GM21381 (cell line): ENCODE data around the gene BICC1.

Experiments used
- ATAC-seq: cut with Tn5 transposase; IDR thresholded peaks from one replicate; pipeline ENCODE4 v1.9.1; 2021; ENCODE audit warnings: mild to moderate bottlenecking, moderate library complexity; ENCODE audit not compliant: unreplicated experiment

Gene BICC1

DNA sequence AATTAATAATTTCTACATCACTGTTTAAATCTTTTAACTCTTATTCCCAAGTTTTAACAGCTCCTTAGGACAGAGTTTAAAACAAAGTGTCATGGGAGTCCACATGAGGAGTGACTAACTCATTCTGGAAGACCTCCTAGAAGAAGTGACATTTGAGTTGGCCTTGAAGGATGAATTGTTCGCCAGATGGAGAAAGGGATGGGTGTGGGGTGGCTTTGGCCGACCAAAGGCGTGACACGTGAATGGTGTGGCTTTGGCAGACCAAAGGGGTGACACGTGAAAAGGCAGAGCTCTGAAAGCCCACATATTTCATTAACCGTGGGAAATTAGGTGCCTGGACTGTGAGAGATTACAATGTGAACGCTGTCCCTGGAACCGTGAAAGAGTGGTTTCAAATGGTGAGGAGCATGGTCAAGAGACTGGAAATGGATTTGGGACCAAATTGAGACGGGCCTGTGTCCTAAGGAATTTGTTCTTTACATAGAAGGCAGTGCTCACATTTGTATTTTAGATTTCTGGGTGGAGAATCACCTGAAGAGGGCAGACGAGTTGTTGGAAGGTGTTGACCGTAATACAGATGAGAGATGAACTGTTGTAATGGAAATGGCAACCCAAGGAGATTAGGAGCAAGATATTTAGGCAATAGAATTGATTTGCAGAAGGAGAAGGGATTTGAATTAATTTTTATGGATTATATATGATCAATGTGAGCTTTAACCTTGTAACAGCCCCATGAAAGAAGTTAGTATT is 228.1 kb downstream of the BICC1 start:
- ATAC-seq: no peak

DNA sequence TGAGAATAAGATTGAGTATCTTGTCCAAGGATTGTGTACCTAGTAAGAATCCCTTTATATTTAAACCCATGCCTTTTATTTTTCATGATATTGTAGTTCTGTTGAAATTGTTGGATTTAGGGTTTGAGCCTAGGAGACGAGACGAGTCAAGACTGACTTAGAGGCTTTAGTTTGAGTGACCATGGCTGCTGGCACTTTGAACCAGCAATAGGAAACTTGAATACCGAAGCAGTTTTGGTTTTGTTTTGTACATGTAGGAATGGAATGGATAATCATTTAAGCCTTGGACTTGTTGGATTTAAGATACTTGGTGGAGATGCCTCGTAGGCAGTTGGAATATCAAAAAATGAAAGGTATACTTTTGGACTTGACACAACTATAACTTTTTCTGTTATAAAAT is 229.0 kb downstream of the BICC1 start:
- ATAC-seq: no peak

DNA sequence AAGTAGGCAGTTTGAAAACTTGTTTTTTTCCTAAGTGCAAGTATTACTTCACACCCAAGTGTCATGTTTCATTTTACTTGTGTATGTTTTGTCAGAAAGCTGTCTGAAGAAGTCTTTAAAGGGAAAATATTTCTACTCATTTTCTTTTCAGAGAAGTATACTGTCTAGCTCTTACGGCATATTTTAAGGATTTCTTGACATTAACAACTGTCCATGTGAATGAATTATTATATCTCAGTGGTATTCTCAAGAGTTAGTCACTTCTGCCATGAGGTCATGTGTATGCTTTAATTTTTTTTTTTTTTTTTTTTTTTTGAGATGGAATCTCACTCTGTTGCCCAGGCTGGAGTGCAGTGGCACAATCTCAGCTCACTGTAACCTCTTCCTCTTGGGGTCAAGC is 229.5 kb downstream of the BICC1 start:
- ATAC-seq: no peak

DNA sequence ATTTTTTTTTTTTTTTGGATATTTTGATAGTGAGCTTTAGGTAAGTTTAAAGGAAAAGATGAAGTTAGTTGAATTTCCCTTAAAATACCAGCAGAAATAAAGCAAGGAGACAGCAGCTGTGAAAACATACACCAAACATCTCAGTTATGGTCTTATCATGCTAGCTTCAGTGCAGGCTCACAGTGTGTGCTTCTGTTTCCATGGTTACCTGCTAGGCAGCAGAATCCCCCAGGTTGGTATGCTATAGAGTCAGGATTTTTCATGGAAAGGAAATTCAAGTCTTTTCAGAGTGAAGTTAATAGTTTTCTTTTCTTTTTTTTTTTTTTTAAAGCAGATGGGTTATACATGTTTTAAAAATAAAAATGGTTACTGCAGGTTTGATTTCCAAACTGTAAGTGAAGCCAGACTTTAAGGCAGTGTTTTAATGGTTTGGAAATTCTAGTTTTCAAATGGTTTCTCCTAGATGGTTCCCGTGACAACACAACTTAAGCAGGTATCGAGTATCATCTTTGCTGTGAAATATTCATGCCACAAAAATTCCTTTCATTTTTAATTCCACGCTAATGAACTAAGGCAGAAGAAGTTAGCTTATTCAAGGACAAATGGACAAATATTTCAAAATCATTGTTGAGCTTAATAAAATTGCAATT is 230.9 kb downstream of the BICC1 start:
- ATAC-seq: no peak

DNA sequence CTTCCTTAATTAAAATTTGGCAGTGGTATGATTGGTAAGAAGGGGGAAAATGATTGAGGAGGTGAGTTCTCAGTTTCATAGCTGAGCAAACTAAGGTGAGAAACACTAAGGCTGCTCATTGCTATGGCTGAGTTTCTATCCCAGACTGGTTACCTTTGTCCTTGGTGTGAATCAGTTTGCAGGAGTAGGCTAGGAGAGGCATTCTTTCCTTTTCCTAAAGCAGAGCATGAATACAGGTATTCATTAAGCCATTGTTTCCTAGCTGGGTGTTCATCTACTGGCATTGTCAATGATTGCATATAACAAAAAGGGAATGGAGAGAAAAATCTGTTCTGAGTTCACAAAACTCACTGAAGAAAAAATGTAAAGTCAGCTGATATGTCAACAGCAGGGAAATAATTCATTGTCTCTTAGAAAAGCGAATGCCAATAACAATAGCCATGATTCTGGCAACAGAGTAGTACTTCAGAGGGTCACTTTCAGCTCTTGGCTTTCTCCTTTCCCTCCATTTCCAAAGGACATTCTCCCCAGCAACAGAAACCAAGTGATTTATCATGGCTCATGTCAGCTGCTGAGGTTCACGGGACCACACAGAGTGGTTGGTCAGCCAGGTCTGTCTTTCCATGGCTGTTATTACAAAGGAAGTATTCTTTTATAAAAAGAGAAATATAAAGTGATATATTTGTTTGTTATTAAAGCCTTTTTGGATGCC is 234.0 kb downstream of the BICC1 start:
- no peak for ATAC-seq

DNA sequence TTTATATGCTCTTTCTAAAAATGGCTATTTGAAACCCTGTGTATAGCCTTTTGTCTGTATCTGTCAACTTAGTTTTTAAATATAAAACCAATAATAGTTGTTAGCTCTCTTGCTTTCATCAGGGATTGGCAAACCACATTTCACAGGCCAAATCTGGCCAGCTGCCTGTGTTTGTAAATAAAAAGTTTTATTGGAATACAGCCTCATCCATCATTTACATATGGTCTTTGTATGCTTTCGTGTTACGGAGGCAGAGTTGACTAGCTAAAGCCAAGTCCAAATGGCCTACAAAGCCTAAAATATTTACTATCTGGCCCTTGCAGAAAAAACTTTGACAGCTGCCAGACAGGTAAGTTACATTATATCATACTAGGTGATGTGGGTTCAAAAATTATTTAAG is 235.0 kb downstream of the BICC1 start:
- no peak for ATAC-seq

DNA sequence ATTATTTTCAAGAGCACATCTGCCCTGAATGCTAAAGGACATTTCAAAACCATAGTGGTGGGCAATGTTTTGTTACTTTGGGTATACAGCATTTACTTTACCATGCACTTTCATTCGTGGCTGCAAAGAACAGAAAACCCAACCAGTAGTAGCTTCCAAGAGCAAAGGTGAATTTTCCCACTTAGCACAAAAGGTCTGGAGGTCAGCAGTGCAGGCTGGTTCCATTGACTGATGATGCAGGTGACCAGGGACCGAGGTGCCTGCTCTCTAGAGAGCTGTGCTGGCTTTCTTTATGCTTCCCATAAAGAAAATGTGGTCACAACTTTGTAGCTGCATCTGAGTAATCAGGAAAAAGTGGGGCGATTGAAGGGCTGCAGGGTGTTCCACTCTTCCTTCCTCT is 240.0 kb downstream of the BICC1 start:
- ATAC-seq: no peak

DNA sequence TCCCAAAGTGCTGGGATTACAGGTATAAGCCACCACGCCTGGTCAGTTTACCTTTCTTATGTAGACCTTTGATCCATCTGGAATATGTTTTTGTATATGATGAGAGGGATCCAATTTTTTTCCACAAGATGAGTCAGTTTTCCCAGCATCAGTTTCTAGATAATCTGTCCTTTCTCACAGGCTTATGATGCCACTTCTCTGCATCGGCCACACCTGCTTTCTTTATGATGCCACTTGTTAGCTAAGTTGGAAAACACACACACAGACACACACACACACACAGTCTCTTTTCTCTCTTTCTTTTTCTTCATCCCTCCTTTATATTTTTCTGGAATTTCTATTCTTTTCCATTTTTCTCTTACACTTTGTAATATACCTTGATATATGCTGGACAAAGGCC is 240.8 kb downstream of the BICC1 start:
- no peak for ATAC-seq

DNA sequence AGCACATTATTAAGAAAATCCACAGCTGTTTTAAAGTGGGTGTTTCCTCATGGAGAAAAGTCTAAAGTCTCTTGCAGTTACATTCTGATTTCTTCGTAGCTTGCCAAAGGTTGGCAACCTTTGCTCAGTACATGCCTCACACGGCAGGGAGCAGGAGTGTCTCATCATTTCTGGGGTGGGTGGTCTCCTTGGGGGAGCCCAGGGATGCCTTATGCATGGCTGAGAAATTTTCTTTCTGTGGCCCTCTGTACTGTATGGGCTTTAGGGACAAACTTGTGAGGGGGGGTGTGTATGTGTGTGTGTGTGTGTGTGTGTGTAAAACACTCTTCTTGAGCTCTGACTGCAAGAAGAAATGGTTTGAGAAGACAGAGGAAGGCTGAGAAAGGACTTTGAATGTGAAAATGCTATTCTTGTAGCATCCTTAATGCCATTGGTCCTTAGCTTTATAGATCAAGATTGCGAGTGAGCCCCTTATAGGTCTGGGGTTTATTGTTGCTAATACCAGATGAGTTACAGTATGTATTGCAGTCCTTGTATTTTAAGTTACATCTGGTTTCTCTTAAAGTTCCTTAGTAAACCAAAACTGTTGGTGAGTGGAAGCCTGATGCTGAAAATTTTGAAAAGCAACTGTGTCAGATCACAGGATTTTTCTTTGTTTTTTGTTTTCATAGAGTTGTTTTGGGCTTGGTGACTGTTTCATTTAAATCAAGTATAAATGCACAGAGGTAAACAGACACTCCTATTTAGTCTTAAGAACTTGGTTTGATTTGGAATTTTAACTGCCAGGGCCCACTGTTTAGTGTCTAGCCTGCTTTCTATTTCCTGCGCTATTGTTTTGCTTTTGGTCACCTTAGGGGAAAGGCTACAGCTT is 242.0 kb downstream of the BICC1 start:
- no peak for ATAC-seq

DNA sequence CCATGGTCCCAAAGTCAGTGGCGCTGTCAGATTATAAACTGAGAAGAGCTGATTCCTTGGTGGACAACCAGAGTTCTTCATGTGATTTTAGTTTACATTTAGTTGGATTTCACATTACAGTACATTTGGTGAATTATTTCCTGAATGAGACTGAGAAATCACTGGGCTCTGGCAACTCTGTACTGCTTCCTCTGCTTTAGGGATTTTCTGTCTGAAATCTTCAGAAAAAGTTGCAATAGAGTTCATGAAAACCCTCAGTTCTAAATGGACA is 242.6 kb downstream of the BICC1 start:
- no peak for ATAC-seq

DNA sequence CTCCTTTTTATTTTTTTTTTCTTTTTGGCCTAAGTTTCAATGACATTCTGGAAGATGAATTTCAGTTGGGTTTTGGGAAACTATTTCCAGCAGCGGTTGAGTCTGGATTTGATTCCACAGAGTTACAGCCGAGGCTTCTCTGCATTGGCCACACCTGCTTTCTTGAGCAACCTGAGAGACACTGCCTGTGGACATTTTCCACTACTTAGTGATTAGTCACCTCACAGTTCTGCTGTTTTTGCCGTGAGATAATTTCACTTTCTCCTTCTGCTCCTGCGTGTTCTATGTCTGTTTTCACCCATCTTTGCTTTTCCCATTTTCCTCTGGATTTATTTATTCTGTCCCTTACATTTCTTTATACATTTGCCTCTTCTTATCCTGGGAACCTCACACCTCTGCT is 243.0 kb downstream of the BICC1 start:
- ATAC-seq: no peak

DNA sequence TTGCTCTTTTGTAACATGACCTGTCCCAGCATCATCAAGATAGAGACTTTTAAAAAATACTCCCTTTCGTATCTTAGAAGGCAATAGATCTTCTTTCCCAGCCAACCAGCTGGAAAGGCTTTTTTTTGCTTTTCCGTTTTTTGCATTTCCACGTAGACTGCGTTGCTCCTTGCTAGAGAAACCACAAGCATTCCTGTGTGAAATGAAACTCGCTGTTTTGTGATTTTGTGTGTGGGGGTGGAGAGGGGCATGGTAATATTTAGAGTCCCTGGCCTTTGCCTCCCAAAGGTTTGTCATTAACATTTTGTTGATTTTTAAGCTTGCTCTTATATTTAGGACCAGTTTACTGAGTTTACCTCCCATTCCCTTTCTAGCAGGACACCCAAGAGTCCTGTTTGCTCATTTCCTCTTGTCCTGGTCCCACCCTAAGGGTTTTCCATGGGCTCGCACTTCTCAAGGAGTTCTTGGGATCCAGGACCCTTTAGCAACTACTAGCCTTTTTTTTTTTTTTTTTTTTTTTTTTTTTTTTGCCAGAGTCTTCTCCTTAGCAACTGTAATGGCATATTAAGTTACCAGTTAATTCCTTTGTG is 243.6 kb downstream of the BICC1 start:
- no peak for ATAC-seq

DNA sequence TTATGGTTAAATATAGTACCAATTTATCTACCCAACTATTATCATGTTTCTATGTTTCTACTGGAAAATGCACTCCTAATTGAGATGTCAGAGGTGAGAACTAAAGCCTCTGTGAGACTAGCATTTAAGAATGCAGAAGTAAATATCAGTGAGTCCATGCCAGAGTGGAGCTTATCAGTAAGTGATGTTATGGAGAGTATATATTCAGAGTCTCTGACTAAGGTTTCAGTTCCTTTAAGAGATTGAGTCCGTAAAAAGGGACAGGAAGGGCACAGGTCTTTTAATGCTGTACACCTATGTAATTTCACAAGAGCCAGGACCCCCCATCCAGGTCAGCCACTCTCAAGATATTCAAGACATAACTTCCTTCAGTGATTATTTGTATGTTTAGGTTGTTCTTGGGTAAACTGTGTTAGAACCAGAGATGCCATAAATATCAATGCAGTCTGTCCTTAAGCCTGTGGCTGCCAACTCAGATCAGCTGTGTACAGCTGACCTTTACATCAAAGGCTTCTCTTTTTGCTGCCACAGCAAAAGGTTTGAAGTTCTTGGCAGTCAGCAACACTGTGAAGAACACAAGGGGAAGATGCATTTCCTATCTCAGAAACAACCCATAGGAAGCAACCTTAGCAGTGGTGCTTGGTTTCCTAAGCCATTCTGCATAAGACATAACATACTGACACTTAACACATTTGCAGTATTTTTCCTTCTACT is 244.8 kb downstream of the BICC1 start:
- ATAC-seq: no peak

DNA sequence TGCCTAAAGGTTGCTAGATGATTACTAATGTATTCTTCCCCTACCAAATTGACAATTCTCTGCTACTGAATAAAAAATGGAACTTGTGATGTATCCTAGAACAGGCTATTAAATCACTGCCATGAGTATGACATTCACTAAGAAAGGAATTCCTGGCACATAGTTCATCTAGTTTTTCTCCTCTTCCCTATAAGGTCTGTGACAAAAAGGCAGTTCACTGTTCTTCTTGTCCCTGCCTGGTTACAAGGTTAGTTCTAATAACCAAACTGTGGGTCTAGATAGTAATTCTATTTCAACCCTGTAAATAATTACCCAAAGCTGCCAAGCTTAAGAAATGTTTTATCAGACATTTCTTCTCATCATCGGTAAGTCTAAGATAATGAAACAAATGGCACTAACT is 245.6 kb downstream of the BICC1 start:
- no peak for ATAC-seq

DNA sequence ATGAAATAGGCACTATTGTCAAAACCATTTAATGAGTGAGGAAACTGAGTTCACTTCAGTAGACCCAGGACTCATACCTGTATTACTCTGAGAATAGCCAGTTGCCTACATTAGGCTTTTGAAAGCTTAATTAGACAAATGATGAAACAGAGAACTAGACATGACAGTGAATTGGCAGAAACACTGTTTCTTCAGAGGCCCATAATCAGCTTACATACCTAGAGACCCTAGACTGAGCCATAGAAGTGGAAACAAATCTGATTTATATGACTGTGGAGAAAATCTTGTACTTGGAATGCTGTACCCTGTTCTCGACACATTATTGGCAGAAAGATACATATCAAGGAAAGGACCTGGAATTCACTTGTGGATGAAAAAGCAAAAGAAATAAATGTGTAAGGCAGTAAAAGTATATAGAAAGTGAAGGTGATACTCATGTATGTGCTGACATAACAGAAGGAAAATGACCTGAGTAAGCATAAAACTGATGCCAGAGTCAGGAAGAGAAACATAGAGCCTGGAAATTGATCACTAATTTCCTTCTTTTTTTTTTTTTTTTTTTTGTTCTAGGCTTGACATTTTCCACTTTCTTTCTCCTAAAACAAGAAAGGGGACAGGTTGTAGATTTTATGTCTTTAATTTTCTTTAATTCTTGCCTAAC is 251.5 kb downstream of the BICC1 start:
- no peak for ATAC-seq

DNA sequence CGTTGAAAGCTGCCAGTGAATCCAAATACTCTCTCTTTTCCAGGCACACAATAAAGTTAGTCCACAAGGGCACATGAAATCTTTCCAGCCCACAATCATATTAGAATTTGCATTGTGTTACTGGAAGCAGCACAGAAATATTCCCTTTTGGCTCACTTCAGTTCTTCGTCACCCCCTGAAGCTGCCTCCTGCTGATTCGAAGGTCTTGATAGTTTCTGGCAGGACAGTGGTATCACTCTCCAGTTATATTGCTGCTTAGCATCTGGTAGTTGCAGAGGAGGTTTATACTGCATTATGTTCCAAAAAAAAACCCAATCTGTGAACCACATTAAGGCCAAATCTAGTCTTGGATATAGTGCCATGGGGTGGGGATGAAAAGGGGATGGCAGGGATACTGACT is 253.2 kb downstream of the BICC1 start:
- no peak for ATAC-seq

DNA sequence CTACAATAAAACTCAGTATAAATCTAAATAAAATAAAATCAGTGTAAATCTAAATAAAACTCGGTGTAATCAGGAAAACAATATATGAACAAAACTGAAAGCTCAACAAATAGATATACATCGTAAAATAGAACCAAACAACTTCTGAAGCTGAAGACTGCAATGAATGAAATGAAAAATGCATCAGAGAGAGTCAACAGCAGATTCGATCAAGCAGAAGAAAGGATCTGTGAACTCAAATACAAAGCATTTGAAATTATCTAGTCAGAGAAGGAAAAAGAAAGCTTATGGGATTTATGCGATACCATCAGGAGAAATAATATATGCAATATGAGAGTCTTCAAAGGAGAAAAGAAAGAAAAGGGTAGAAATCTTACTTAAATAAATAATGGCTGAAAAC is 255.0 kb downstream of the BICC1 start:
- no peak for ATAC-seq

DNA sequence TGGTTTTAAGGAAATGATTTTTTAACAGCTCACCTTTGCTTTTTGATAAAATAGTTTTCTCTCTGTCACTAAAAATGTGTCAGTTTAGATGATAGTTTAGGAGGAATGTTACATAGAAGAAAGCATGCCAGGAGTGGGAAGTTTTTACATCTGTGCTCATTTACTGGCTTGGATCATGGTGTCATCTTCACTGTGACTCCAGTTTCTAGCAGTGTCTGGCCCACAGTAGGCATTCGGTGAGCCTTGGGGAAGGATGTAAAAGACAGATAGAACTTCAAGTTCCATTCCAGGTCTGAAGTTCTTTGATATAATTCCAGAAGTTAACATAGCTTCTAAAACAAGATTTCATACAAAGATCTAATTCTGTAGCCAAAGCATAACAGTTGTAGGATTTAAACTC is 259.2 kb downstream of the BICC1 start:
- ATAC-seq: no peak

DNA sequence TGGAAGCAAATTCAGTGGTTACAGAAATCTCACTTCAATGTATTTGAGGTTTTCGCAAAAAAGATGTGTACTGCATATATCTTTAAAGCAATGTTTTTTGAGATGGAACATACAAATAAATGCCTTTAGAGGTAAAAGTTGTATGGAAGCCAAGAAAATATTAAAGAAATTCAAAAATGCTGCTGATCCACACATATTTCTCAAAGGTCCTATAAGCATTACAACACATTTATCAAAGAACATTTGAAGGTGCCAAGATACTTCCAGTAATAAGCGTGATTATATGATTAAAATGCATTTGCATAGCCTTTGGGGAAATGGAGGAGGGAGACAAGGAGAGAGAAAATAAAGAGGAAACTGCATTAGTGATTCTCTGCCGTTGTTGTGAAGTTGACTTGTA is 260.1 kb downstream of the BICC1 start:
- ATAC-seq: no peak

DNA sequence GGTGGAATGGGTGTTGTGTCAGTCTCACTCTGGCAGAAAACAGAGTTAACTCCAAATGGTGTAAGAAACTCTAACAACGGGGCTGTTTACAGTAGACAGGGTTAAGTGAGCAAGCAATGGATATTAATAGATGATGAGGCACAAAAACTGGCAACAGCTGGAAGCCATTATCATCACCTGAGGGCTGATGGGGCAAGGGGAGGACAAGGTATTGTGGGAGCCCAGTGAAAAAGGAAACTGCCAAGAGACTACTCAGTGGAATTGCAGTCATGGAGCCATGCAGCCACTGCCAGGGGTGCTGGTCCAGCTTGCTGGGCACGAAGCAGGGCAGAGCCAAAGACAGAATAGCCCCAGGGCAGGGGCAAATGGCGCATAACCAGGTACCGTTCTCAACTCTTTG is 260.7 kb downstream of the BICC1 start:
- ATAC-seq: no peak
